ENCODE measurements around the gene CHN2. TPM values are rescaled to one million over a fixed set of nuclear protein-coding genes. Genes with fewer than 3 reads are reported as not detected.

Gene CHN2
- total RNA-seq, 1 experiment from 2014 or later, result 5.0 TPM

DNA sequence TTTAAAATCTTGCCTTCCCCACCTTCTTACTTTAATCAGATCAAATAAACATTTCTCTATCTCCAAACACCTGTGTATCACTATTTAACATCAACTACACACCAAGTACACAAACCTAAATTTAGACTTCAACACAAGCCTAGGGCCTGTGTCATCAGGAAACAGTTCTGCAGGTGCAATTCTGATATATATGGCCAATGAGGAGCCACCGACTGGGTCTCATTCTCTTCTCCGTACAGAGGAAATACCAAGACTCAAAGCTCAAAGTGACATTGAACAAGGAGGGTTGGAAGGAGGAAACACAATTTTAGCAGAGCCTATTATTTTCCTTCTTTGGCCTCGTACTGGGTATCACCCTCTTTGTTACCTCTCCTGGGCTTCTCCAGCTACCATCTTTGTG lies 216.4 kb downstream of the CHN2 start:
- DNase-seq (ENCODE audit: low spot score), result no peak
- no peaks in the 10 kb centered on the region for H3K36me3 Mint-ChIP-seq
- H3K9me3 Mint-ChIP-seq, result no peaks in the 10 kb centered on the region
- CTCF ChIA-PET, result interaction anchor here (0.6 to 2.0 kb wide), 7 partner anchors 12 to 489 kb away, joined by 3 to 10 read pairs (median 6); no protein-coding TSS in a partner anchor
- H3K4me1 Mint-ChIP-seq, result peaks cover 19% of the 10 kb centered on the region
- no peak overlapping the region for H3K4me3 Mint-ChIP-seq
- no peaks in the 10 kb centered on the region for H3K27me3 Mint-ChIP-seq (ENCODE audit: low read depth)
- no peak for ATAC-seq
- POLR2A ChIA-PET, result no interaction called here
- no peak overlapping the region for H3K27ac Mint-ChIP-seq
- TF ChIP-seq, protein P1, sequence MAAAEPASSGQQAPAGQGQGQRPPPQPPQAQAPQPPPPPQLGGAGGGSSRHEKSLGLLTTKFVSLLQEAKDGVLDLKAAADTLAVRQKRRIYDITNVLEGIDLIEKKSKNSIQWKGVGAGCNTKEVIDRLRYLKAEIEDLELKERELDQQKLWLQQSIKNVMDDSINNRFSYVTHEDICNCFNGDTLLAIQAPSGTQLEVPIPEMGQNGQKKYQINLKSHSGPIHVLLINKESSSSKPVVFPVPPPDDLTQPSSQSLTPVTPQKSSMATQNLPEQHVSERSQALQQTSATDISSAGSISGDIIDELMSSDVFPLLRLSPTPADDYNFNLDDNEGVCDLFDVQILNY (CRISPR knock-in tag; IDR thresholded peaks at IDR 0.05), result no peak
- TF ChIP-seq IRF2 (CRISPR knock-in tag; IDR thresholded peaks at IDR 0.05; ENCODE audit: borderline replicate concordance, low read depth) (no peak), ZNF121 (CRISPR knock-in tag; IDR thresholded peaks at IDR 0.05) (no peak)

DNA sequence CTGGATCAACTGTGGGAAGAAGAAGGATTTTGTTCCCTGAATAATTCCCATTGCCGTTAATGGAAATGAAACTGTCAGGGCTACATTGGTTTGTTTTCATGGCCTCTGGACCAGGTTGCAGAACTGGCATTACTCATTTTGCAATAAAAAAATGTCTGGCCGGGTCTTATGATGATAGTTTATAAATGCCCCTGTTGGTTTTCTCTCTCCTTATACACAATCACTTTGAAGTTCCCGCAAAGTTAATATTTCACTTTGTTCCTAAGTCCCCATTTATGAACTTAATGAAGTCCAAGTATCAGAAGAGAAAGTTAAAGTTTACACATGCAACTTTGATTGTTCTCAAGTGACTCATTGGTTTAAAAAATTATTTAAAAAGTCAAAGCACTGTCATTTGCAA lies 218.3 kb downstream of the CHN2 start:
- POLR2A ChIA-PET, result no interaction called here
- DNase-seq (ENCODE audit: low spot score), result no peak
- no peaks in the 10 kb centered on the region for H3K36me3 Mint-ChIP-seq
- no peak for ATAC-seq
- no peaks in the 10 kb centered on the region; the same call in 1 of the 2 replicates for H3K9me3 Mint-ChIP-seq
- H3K27me3 Mint-ChIP-seq (ENCODE audit: low read depth), result no peaks in the 10 kb centered on the region
- H3K4me1 Mint-ChIP-seq, result peaks cover 8% of the 10 kb centered on the region
- no peak overlapping the region for H3K27ac Mint-ChIP-seq
- TF ChIP-seq TEAD1 (CRISPR knock-in tag; IDR thresholded peaks at IDR 0.05) (no peak), NFYB (CRISPR knock-in tag; conservative IDR thresholded peaks at IDR 0.05; ENCODE audit: low read depth) (no peak), FOXJ3 (CRISPR knock-in tag; IDR thresholded peaks at IDR 0.05; ENCODE audit: borderline replicate concordance) (no peak), GTF2I (CRISPR knock-in tag; conservative IDR thresholded peaks at IDR 0.05) (no peak), NR2C2 (CRISPR knock-in tag; IDR thresholded peaks at IDR 0.05) (no peak), MYBL2 (CRISPR knock-in tag; IDR thresholded peaks at IDR 0.05) (no peak), MXD4 (CRISPR knock-in tag; IDR thresholded peaks at IDR 0.05; ENCODE audit: borderline replicate concordance) (no peak), ETV6 (CRISPR knock-in tag; IDR thresholded peaks at IDR 0.05) (no peak)
- TF ChIP-seq, protein P2, sequence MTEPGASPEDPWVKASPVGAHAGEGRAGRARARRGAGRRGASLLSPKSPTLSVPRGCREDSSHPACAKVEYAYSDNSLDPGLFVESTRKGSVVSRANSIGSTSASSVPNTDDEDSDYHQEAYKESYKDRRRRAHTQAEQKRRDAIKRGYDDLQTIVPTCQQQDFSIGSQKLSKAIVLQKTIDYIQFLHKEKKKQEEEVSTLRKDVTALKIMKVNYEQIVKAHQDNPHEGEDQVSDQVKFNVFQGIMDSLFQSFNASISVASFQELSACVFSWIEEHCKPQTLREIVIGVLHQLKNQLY (CRISPR knock-in tag; IDR thresholded peaks at IDR 0.05), result no peak
- TF ChIP-seq, protein P3, sequence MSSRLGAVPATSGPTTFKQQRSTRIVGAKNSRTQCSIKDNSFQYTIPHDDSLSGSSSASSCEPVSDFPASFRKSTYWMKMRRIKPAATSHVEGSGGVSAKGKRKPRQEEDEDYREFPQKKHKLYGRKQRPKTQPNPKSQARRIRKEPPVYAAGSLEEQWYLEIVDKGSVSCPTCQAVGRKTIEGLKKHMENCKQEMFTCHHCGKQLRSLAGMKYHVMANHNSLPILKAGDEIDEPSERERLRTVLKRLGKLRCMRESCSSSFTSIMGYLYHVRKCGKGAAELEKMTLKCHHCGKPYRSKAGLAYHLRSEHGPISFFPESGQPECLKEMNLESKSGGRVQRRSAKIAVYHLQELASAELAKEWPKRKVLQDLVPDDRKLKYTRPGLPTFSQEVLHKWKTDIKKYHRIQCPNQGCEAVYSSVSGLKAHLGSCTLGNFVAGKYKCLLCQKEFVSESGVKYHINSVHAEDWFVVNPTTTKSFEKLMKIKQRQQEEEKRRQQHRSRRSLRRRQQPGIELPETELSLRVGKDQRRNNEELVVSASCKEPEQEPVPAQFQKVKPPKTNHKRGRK (CRISPR knock-in tag; IDR thresholded peaks at IDR 0.05; ENCODE audit: borderline replicate concordance), result no peak
- TF ChIP-seq, protein P4, sequence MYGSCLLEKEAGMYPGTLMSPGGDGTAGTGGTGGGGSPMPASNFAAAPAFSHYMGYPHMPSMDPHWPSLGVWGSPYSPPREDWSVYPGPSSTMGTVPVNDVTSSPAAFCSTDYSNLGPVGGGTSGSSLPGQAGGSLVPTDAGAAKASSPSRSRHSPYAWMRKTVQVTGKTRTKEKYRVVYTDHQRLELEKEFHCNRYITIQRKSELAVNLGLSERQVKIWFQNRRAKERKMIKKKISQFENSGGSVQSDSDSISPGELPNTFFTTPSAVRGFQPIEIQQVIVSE (CRISPR knock-in tag; IDR thresholded peaks at IDR 0.05; ENCODE audit: borderline replicate concordance), result no peak
- TF ChIP-seq, protein P5, sequence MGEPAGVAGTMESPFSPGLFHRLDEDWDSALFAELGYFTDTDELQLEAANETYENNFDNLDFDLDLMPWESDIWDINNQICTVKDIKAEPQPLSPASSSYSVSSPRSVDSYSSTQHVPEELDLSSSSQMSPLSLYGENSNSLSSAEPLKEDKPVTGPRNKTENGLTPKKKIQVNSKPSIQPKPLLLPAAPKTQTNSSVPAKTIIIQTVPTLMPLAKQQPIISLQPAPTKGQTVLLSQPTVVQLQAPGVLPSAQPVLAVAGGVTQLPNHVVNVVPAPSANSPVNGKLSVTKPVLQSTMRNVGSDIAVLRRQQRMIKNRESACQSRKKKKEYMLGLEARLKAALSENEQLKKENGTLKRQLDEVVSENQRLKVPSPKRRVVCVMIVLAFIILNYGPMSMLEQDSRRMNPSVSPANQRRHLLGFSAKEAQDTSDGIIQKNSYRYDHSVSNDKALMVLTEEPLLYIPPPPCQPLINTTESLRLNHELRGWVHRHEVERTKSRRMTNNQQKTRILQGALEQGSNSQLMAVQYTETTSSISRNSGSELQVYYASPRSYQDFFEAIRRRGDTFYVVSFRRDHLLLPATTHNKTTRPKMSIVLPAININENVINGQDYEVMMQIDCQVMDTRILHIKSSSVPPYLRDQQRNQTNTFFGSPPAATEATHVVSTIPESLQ (CRISPR knock-in tag; IDR thresholded peaks at IDR 0.05), result no peak
- TF ChIP-seq, protein P6, sequence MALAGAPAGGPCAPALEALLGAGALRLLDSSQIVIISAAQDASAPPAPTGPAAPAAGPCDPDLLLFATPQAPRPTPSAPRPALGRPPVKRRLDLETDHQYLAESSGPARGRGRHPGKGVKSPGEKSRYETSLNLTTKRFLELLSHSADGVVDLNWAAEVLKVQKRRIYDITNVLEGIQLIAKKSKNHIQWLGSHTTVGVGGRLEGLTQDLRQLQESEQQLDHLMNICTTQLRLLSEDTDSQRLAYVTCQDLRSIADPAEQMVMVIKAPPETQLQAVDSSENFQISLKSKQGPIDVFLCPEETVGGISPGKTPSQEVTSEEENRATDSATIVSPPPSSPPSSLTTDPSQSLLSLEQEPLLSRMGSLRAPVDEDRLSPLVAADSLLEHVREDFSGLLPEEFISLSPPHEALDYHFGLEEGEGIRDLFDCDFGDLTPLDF (CRISPR knock-in tag; IDR thresholded peaks at IDR 0.05), result no peak
- TF ChIP-seq, protein P7, sequence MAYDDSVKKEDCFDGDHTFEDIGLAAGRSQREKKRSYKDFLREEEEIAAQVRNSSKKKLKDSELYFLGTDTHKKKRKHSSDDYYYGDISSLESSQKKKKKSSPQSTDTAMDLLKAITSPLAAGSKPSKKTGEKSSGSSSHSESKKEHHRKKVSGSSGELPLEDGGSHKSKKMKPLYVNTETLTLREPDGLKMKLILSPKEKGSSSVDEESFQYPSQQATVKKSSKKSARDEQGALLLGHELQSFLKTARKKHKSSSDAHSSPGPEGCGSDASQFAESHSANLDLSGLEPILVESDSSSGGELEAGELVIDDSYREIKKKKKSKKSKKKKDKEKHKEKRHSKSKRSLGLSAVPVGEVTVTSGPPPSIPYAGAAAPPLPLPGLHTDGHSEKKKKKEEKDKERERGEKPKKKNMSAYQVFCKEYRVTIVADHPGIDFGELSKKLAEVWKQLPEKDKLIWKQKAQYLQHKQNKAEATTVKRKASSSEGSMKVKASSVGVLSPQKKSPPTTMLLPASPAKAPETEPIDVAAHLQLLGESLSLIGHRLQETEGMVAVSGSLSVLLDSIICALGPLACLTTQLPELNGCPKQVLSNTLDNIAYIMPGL (CRISPR knock-in tag; IDR thresholded peaks at IDR 0.05), result no peak
- no peak overlapping the region for H3K4me3 Mint-ChIP-seq
- CTCF ChIA-PET, result interaction anchor here (1.1 kb wide), 1 partner anchor 299 kb away, joined by 3 read pairs; no protein-coding TSS in a partner anchor

Data from WTC11 (cell line).